Hepatic stellate cell (primary cell): Measurements from ENCODE around the gene OR5H2.
A peak's percentile ranks its signal among the peaks of the same experiment; 100 is the strongest.
"Not testable (repeated sequence)": the region's sequence is repeated elsewhere in the genome, so short reads cannot be mapped to it uniquely, and the experiment has no call there.

Experiments used
- DNase-seq: peaks from one replicate; pipeline ENCODE4 v3.0.0; 2011; ENCODE audit warnings: low spot score

OR5H2 gene

DNA sequence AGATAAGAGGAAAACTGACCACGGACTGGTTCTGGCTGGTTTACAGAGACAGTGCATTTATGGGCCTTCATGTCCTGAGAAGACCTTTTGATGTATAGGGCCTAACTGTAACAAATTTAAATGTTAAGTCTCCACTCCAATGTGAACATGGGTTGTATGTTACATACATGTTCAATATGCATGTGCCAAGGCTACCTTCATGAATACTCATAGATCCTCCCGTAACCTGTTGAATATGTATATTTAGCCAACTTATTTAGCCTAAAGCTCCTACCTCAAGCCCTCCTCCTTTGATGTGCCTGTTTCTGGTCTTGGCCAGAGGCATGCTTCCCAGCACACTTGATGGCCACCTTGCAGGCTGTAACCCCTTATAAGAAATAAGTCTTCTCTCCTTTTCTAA lies at the start of gene OR5H2:
OR5H2 (plus strand) TSS at position 301 of the 400 bp plus-strand sequence. CDS start 398 bp downstream, outside the sequence.
- DNase-seq, result no peak

DNA sequence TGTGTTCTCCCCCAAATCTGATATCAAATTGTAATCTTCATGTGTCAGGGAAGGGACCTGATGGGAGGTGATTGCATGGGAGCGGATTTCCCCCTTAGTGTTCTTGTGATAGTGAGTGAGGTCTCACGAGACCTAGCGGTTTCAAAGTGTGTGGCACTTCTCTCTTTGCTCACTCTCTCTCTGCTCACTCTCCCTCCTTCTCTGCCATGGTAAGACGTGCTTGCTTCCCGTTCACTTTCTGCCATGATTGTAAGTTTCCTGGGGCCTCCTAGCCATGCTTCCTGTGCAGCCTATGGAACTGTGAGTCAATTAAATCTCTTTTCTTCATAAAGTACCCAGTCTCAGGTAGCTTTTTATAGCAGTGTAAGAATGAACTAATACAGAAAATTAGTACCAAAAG lies 48.8 kb upstream of the OR5H2 start:
- DNase-seq, result no peak

- no peak for DNase-seq
Measured at GRCh38 chr3:98240131-98240530, 42.2 kb upstream of the OR5H2 start.

DNA sequence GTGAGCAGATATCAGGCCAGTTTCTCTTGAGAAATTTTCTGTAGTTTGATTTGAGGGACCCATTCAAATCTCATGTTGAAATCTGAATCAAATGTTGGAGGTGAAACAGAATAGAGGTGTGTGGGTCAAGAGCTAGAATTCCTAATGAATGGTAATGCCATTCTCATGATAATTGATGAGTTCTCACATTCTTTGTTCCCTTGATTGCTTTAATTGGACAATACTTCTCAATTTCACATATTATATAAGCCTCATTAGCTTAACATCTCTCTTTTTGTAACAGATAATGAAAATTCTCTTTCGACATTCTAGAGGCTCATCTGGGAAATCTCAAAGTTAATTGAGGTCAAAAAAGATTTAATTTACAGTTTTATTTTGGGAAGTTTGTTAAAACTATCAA lies 40.1 kb upstream of the OR5H2 start:
- DNase-seq, result no peak

DNA sequence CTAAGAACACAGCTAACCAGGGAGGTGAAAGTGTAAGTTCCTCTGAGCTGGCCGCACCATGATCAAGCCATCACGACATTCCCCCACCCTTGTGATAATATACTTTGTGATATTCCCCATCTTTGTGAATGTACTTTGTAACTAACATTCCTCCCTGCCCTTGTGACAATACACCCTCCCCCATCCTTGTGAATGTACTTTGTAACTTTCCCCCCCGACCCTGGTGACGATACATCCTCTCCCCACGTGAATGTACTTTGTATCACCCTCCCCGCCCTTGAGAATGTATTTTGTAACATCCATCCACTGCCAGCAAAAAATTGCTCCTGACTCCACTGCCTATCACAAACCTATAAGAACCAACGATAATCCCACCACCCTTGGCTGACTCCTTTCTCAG lies 38.5 kb upstream of the OR5H2 start:
- DNase-seq, result no peak

GRCh38 chr3:98246142-98246541 lies 36.2 kb upstream of the OR5H2 start:
- DNase-seq, result no peak

DNA sequence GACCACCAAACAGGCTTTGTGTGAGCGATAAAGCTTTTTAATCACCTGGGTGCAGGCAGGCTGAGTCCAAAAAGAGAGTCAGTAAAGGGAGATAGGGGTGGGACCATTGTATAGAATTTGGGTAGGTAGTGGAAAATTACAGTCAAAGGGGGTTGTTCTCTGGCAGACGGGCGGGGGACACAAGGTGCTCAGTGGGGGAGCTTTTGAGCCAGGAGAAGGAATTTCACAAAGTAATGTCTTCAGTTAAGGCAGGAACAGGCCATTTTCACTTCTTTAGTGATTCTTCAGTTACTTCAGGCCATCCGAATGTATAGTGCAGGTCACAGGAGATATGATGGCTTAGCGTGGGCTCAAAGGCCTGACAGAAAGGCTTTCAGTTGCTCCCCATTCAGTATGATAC lies 26.3 kb upstream of the OR5H2 start:
- DNase-seq, result not testable (repeated sequence)

GRCh38 chr3:98259707-98260106 lies 22.6 kb upstream of the OR5H2 start:
- no peak for DNase-seq

DNA sequence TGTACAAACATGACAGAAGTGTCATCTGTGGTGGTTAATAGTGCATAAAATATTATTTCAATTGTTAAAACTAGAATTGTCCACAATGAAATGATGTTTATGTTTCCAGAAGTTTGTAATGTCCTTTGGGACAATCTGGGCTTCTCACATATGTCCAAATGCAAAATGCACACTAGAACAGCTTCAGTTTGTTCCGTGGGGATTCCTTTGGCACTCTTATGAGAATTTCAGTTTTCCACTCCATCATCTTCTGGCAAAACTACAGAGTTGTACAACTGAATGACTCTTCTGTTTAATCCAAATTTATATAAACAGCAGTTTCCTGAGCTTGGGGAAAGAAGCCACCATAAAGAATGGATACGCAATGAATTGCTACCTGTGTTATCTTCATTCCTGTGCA lies 20.3 kb upstream of the OR5H2 start:
- no peak for DNase-seq

DNA sequence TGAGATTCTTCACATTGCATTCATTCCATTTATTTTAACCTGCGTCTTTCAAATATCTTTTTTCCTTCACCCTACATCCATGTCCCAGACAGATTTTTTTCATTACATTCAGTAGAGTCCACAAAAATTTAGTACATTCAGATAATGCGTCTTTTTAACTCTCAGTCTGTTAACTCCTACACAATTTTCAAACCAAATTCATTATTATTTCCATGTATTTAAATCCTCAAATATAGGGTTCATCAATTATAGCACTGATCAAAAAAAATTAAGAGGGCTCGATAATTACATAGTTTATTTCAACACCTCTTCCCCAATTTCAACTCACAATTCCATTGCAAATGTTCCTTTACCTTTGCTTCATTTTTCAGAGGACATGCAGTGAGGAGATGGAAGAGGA lies 18.4 kb upstream of the OR5H2 start, which contains the start of gene OR5H6:
OR5H6 (plus strand) TSS at position 301 of the 400 bp plus-strand sequence; CDS start at position 390, 89 bp downstream.
- no peak for DNase-seq

GRCh38 chr3:98269846-98270245 lies 12.5 kb upstream of the OR5H2 start:
- no peak for DNase-seq

DNA sequence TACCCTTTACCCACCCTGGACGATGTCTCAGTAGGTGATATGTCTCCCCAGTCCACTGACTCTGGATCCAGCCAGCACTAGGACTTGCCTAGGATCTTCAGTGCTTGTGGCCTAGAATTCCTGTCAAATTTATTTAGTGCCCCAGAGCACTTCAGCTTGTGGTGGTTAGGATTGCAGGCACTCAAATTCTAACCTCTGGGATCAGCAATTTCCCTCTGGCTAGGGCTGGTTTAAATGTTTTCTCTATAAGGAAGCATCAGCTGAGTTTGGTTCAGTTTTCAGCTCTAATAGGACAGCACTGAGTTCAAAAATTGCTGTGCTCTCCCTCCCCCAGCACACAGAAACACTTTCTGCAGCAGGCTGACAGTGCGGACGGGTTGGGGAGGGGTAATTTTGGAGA lies 10.2 kb upstream of the OR5H2 start:
- DNase-seq, result no peak

- DNase-seq, result no peak
Measured at GRCh38 chr3:98274914-98275313, 7.4 kb upstream of the OR5H2 start.

- DNase-seq, result no peak
Measured at GRCh38 chr3:98290916-98291315, 8.6 kb downstream of the OR5H2 start.

DNA sequence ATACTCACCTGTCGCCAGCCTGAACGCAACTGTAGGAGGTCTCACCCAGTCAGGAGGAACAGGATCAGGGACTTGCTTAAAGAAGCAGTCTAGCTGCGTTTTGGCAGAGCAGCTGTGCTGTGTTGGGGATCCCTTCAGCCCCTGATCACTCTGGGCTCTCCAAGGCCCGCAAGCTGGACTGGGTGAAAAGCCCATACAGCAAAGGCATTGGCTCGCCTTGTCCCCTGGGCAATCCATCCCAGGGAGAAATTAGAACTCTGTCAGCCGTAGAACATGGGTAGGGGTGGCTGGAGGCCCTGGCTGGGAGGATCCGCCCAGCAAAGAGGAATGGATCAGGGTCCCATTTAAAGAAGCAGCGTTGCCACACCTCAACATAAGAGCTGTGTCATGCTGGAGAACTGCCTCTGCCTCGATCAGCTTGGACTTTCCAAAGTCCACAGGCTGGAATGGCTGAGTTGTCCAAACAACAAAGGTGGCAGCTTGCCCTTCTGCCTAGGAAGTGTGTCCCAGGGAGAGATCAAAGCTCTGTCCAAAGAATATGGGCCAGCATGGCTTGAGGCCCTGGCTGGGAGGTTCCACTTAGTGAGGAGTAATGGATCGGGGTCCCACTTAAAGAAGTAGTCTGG lies 9.1 kb downstream of the OR5H2 start:
- DNase-seq, result no peak

- no peak for DNase-seq
Measured at GRCh38 chr3:98322101-98322500, 39.8 kb downstream of the OR5H2 start.

GRCh38 chr3:98322686-98323085 lies 40.4 kb downstream of the OR5H2 start:
- DNase-seq, result no peak

GRCh38 chr3:98323425-98323824 lies 41.1 kb downstream of the OR5H2 start:
- no peak for DNase-seq

GRCh38 chr3:98325055-98325454 lies 42.8 kb downstream of the OR5H2 start:
- DNase-seq, result no peak

GRCh38 chr3:98326105-98326893 lies 44.0 kb downstream of the OR5H2 start:
- no peak for DNase-seq

DNA sequence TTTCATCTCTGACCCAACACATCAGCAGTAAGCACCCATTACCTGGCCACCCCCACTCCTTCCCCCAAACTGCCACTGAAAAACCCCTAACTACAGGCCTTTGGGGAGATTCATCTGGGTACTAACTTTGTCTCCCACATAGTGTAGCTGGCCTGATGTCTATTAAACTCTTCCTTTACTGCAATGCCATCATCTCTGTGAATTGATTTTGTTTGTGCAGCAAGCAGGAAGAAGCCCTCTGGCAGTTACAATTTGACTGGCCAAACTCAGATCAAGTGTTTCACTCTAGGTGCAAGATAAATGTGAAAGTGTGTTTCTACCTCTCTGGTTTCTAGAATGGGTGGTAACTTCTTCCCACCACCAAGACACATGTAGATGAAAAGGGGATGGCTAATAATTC lies 44.6 kb downstream of the OR5H2 start:
- no peak for DNase-seq

DNA sequence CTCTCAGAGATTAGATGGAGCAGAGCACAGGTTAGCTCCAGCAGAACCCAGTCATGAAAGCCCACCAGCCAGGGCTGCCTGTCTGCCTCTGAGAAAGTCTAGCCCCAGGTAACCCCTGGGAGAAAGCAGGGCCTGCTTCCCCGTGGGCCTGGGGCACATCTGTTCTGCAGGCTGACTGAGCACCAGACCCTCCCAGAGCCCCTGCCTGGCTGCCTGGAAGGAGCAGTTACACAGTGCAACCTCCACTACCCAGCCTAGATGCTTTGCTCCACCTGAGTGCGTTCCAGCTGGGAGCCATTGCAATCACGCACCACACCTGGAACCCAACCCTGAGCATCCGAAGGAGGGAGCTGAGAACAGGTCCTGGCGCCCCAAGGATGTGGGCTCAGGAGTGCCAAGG lies 46.6 kb downstream of the OR5H2 start:
- DNase-seq, result no peak

GRCh38 chr3:98329392-98330124 lies 47.3 kb downstream of the OR5H2 start:
- peak; percentile 5 for DNase-seq
